Activated B cell treated with CpG ODN at 0.5 μM for 24 hours (primary cell): ENCODE data around the gene KRT72. TPM values are rescaled to one million over a fixed set of nuclear protein-coding genes. Genes with fewer than 3 reads are reported as not detected.

Experiments used
- ATAC-seq: fragments of 200-7000 bp; cut with Tn5 transposase; one replicate; pipeline ENCODE4 v1.10.0; 2021; ENCODE audit warnings: low read depth, mild to moderate bottlenecking, moderate library complexity
- CTCF ChIA-PET: fragments of 350-600 bp; sonication (Branson Sonifier 250); formaldehyde crosslinking; loops from one replicate; lab custom pipeline; 2021; ENCODE audit warnings: antibody characterized with exemption; lab: Charles Lee
- POLR2A ChIA-PET: fragments of 350-600 bp; sonication (Branson Sonifier 250); formaldehyde crosslinking; loops from one replicate; lab custom pipeline; 2021; ENCODE audit warnings: antibody characterized with exemption; lab: Charles Lee
- DNase-seq: peaks from one replicate; pipeline ENCODE4 v3.0.0; 2022
- H3K27ac Mint-ChIP-seq: one replicate; pipeline ENCODE4 v1.8.0; 2020; ENCODE audit warnings: mixed read lengths
- H3K27me3 Mint-ChIP-seq: one replicate; pipeline ENCODE4 v1.8.0; 2021; ENCODE audit warnings: mixed read lengths
- H3K36me3 Mint-ChIP-seq: one replicate; pipeline ENCODE4 v1.8.0; 2021; ENCODE audit warnings: low read depth, mixed read lengths
- H3K4me1 Mint-ChIP-seq: one replicate; pipeline ENCODE4 v1.8.0; 2021; ENCODE audit warnings: mixed read lengths
- H3K4me3 Mint-ChIP-seq: one replicate; pipeline ENCODE4 v1.8.0; 2020; ENCODE audit warnings: mild to moderate bottlenecking, mixed read lengths
- H3K9me3 Mint-ChIP-seq: one replicate; pipeline ENCODE4 v1.8.0; 2020; ENCODE audit warnings: mixed read lengths
- CTCF ChIP-seq: fragments of 200-600 bp; IDR thresholded peaks from one replicate; pipeline ENCODE4 v1.8.0; 2022; ENCODE audit warnings: antibody characterized with exemption, mild to moderate bottlenecking
- intact Hi-C: fragments of 100-400 bp; cut with micrococcal nuclease; formaldehyde crosslinking; loops from one replicate; pipeline ENCODE4 v1.15.1; 2024
- total RNA-seq: library from RNA; stranded (reverse); gene quantifications from 2 replicates; pipeline ENCODE4 v1.2.3, GENCODE V29; 2022

The KRT72 gene
- total RNA-seq, 1 donor from 2014 or later, result not detected

GRCh38 chr12:52570511-52570910 is 30.8 kb downstream of the KRT72 start:
- ATAC-seq (no peak), DNase-seq (no peak)
- Mint-ChIP-seq H3K4me1 (no peaks in the 10 kb centered on the region), H3K27me3 (peaks cover 17% of the 10 kb centered on the region), H3K27ac (no peak overlapping the region), H3K4me3 (no peak overlapping the region), H3K9me3 (no peaks in the 10 kb centered on the region), H3K36me3 (no peaks in the 10 kb centered on the region)
- no peak for TF ChIP-seq CTCF
- intact Hi-C loops, result no loop called here
- CTCF ChIA-PET, result no interaction called here
- POLR2A ChIA-PET, result no interaction called here

GRCh38 chr12:52568111-52568510 is 33.2 kb downstream of the KRT72 start:
- Mint-ChIP-seq H3K27me3 (peaks cover 19% of the 10 kb centered on the region), H3K9me3 (no peaks in the 10 kb centered on the region), H3K36me3 (no peaks in the 10 kb centered on the region), H3K4me3 (no peak overlapping the region), H3K4me1 (no peaks in the 10 kb centered on the region), H3K27ac (no peak overlapping the region)
- ATAC-seq, result no peak
- POLR2A ChIA-PET, result no interaction called here
- intact Hi-C loops, result no loop called here
- no peak for DNase-seq
- no peak for TF ChIP-seq CTCF
- CTCF ChIA-PET, result no interaction called here

- no peaks in the 10 kb centered on the region for H3K9me3 Mint-ChIP-seq
Measured at GRCh38 chr12:52566847-52567291, 34.4 kb downstream of the KRT72 start.

DNA sequence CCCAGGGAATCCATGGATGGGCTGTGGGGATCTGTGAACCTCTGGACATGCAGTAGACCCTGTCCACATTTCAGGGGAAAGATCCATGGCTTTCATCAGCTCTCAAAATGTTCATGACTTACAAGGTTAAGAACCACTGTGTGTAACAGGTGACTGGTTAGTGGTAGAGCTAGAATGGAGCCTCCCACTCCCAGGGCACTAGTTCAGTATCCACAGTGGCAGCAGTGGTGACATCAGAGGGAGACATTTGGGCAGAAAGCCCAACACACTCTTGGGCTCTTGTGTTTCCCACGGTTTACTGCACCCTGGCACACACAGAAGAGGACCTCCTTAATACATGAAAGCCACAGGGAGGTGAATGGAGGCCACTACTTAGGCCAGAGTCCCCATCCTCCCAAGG is 36.7 kb downstream of the KRT72 start:
- H3K4me3 Mint-ChIP-seq, result no peak overlapping the region
- no peaks in the 10 kb centered on the region for H3K9me3 Mint-ChIP-seq
- CTCF ChIA-PET, result no interaction called here
- intact Hi-C loops, result no loop called here
- DNase-seq (no peak), ATAC-seq (no peak)
- H3K27me3 Mint-ChIP-seq, result peaks cover 11% of the 10 kb centered on the region
- no peak overlapping the region for H3K27ac Mint-ChIP-seq
- H3K4me1 Mint-ChIP-seq, result no peaks in the 10 kb centered on the region
- no peaks in the 10 kb centered on the region for H3K36me3 Mint-ChIP-seq
- TF ChIP-seq CTCF, result no peak
- POLR2A ChIA-PET, result no interaction called here

More at GRCh38 chr12:52566847-52567291, 34.4 kb downstream of the KRT72 start:
- TF ChIP-seq CTCF, result no peak
- H3K4me1 Mint-ChIP-seq, result no peaks in the 10 kb centered on the region
- H3K27ac Mint-ChIP-seq, result no peak overlapping the region
- no peak for DNase-seq
- CTCF ChIA-PET, result no interaction called here
- no peaks in the 10 kb centered on the region for H3K36me3 Mint-ChIP-seq
- H3K27me3 Mint-ChIP-seq, result peaks cover 12% of the 10 kb centered on the region
- intact Hi-C loops, result no loop called here
- H3K4me3 Mint-ChIP-seq, result no peak overlapping the region
- no peak for ATAC-seq
- POLR2A ChIA-PET, result no interaction called here

DNA sequence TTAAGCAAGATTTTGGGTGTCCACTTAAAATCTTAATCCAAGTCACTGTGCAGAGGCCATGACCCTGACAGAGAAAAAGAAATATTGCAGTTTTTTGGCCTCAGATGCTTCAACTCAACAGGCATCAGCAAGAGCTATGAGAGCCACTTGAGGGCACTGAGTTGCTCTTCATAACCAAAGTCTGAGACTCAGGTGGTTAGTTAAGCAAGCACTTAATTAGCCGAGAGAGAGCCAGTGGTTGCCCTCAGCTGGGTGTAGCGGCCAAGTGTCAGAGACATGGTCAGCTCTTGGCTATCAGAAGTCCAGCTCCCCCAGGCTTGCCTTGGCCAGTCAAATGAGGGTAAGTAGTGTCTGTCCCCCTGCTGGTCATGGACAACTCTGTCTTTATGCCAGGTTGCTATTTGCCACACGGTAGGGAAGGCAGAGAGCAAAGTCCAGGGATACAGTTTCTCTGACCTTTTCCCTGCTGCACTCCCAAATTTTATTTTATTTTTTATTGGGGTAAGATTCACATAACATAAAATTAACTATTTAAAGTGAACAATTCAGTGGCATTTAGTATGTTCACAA is 39.3 kb downstream of the KRT72 start:
- no peak for DNase-seq
- intact Hi-C loops, result no loop called here
- peaks cover 8% of the 10 kb centered on the region for H3K27me3 Mint-ChIP-seq

More for the DNA sequence above, 39.3 kb downstream of the KRT72 start:
- H3K27ac Mint-ChIP-seq, result no peak overlapping the region
- CTCF ChIA-PET, result no interaction called here
- no peaks in the 10 kb centered on the region for H3K4me1 Mint-ChIP-seq
- TF ChIP-seq CTCF, result no peak
- POLR2A ChIA-PET, result no interaction called here
- no peak for ATAC-seq
- no peak overlapping the region for H3K4me3 Mint-ChIP-seq
- H3K36me3 Mint-ChIP-seq, result no peaks in the 10 kb centered on the region
- H3K9me3 Mint-ChIP-seq, result no peaks in the 10 kb centered on the region
